ENCODE data around the gene TRAF7.

- TF ChIP-seq CTCF (conservative IDR thresholded peaks at IDR 0.05) (no peak), EZH2 (IDR thresholded peaks at IDR 0.05; ENCODE audit: low read depth) (no peak)
Observed at GRCh38 chr16:2147981-2148671, 7.5 kb upstream of the TRAF7 start, which contains the start of gene RAB26.

All from PC-9 (cell line).